HG02571 (cell line): ENCODE measurements around the gene CHRNA5.

Source experiments
- ATAC-seq: cut with Tn5 transposase; IDR thresholded peaks from one replicate; pipeline ENCODE4 v1.9.1; 2021; ENCODE audit warnings: mild to moderate bottlenecking, moderate library complexity; ENCODE audit not compliant: unreplicated experiment

Gene CHRNA5

GRCh38 chr15:78619022-78619950 lies 54.0 kb downstream of the CHRNA5 start:
- ATAC-seq = no peak

GRCh38 chr15:78620021-78620526 lies 54.8 kb downstream of the CHRNA5 start:
- ATAC-seq = no peak

DNA sequence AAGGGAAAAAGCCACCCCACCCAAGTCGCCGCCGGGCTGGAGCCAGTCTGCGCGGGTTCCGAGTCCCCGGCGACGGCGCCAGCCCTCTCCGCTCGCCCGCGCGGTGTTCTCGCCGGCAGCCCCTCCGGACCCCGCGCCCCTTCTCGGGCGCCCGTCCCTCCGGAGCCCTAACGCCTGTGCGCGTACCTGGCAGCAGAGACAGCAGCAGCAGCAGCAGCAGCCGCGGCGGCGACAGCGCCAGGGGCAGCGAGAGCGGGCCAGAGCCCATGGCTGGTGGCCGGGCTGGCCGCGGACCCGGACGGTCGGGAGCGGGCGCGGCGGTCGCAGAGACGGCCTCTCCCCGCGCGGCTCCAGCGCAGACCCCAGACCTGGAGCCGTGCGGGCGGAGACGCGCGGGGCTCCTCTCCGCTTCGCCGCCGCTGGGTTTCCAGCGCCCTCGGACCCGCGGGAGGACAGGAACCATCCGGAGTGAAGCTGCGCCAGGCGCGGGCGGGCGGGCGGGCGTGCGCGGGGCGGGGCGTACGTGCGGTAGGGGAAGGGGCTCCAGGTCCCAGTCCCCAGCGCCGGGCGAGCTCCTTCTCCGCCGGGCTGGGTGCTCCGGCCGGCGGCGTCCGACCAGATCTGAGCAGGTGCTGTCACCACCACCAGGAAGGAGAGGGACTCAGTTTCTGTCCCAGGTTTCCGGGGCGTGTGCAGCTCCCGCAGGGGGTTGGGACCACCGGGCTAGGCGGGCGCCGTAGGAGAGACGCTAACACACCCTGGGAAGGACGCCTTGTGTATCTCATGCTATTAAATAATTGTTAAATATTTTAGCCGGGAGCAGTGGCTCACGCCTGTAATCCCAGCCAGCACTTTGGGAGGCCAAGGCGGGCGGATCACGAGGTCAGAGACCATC lies 55.5 kb downstream of the CHRNA5 start, which contains the start of gene CHRNA3:
Gene CHRNA3 (minus strand): TSS at position 470 of the 895 bp plus-strand sequence. CDS start 202 bp downstream, at position 268.
- ATAC-seq = no peak

GRCh38 chr15:78621810-78622402 lies 56.6 kb downstream of the CHRNA5 start:
- no peak for ATAC-seq

- no peak for ATAC-seq
Measured at GRCh38 chr15:78623786-78624497, 58.6 kb downstream of the CHRNA5 start.

DNA sequence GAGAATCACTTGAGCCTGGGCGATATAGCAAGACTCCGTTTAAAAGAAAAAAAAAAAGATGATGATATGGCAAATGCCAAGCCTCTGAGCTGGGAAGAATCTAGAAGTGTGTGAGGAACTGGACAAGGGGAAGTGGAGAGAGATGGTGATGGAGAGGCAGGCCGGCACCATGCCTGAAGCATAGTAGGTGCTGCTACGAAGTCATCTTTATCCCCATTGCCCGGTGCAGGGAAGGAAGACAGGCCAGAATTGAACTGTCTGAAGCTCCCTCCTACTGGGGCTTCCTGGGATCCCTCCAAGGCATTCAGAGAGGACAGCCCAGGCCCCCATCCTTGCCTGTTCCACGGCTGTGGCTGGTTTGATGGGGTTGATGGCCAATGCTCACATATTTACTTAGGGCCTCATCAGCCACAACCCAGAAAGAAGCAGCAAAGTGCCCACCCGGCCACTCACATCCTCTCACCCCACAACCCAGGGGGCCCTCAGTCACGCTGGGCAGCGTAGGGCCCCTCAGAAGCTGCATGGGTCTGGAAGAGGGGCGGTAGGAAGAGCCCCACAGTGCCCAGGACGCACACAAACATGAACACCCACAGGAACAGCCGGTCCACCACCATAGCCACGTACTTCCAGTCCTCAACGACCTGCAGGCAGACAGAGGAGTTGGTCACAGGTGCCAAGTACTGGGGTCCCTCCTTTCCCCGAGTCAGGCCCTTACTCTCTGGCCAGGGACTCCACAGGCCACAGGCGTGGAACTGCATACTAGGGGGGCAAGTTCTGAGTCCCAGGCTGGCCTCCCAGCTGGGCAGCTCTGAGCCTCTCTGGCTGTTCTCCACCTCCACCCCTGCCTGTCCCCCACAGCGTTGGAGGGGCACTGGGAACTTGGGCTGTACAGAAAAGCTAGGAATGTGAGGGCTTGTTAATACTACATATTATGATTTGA lies 59.6 kb downstream of the CHRNA5 start:
- ATAC-seq = no peak

DNA sequence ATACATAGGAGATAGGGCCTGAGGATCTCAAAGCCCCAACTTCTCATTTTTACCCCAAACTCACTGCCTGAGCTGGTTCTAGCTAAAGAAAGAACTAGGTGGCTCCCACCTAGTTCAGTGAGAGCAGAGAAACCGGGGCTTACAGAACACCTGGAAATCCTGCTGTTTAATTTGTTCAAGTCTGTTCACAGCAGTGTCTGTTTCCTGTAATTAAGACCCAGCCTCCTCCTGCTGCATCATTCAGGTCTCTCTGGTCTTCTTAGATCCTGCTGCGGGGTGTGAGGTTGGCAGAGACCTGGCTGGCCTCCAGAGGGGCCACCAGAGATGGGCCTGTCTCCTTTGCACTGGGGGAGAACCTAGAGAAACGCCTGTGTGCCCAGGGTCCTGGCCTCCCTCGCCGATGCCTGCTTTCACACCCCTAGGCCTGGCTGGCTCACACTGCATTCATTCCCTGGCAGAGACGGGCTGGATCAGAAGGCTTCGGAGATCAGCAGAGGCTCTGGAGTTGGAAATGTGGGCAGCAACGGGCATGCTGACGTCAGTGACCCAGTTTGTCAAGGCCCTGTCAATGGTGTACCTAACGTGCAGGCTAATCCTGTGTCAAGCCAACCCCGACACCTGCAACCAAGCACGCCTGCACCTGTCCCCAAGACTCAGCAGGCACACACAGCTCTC lies 60.4 kb downstream of the CHRNA5 start:
- no peak for ATAC-seq

GRCh38 chr15:78626381-78626995 lies 61.2 kb downstream of the CHRNA5 start:
- ATAC-seq = no peak

GRCh38 chr15:78627348-78627747 lies 62.0 kb downstream of the CHRNA5 start:
- ATAC-seq = no peak

DNA sequence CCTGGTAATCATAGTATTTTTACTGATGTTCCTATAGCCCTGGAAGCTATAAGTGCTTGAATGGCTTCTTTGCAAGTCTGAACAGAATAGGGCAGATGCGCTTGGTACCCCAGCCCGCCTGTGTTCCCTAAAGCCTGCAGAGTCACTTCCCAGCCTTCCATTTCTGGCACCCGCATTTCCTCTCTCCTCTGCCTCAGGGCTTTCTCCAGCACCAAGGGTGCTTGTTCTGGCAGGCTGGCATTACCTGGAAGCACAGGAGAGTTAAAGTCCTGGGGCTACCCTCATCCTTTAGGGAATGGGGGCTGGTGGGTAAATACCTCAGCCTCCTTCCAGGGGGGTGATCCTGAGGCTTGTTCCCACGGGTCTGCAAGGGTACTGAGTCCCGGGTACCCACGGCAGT lies 62.9 kb downstream of the CHRNA5 start:
- no peak for ATAC-seq

DNA sequence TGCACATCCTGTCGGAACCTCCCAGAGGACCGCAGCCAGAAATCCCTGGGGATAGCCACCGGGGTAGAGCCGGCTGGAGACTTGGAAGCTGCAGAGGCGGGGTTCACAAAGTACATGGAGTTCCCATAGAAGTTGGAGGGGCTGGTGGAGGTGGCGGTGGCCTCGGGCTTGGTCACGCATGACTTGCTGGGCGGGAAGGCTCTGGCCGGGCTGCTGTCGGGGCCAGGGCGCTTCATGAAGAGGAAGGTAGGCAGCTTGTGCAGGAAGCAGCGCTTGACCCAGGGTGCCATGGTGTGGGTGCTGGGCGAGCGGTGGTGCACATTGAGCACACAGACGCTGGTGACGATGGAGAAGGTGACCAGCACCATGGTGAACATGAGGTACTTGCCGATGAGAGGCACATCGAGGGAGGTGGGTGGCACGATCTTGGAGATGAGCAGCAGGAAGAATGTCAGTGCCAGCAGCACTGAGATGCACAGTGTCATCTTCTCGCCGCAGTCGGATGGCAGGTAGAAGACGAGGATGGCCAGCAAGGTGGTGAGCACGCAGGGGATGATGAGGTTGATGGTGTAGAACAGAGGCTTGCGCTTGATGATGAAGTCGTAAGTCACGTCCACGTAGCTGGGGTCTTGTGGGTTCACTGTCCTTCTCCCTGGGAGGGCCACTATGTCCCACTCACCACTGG lies 63.9 kb downstream of the CHRNA5 start:
- ATAC-seq = no peak

DNA sequence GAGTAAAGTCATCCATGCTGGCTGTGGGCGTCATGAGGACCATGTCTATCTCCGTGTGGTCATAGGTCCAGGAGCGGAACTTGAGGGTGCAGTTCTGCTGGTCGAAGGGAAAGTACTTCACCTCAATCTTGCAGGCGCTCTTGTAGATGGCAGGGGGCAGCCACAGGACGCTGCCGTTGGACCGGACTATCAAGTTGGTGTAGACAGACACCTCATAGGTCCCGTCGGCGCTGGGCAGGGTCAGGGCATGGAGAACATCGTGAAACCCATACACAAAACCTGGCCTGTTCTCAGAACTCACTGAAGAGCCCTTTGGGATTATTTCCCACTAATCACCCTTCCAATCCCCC lies 64.4 kb downstream of the CHRNA5 start:
- ATAC-seq = no peak

DNA sequence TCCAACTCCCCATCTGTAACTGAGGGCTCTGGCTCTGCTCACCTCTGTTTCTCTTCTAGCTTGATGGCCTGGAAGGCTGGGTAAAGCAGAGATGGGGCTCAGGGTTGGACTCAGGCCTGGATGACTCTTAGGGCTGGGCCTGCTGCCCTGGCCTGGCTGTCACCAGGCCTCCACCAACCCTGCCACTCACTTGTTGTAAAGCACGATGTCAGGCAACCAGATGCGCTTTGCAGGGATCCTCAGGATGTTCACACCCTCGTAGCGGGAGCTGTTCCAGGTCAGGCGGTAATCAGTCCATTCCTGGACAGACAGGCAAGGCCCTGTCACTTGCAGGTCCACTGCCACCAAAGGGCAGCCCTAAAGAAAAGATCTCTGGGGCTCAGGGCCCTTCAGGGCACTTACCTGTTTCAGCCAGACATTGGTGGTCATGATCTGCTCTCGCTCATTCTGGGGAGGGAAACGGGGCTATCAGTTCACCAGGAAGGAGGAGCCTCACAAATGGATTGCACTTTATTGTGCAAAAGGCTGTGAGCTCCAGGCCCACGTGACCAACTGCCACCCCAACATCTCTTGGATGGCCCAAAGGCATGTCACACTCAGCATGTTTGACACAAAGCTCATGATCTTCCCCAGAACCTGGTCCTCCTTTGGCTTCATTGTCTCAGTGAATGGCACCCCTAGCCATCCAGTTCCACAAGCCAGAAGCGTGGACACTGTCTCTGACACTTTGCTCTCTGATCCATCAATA lies 65.7 kb downstream of the CHRNA5 start:
- no peak for ATAC-seq

- no peak for ATAC-seq
Measured at GRCh38 chr15:78633348-78633747, 68.0 kb downstream of the CHRNA5 start.

DNA sequence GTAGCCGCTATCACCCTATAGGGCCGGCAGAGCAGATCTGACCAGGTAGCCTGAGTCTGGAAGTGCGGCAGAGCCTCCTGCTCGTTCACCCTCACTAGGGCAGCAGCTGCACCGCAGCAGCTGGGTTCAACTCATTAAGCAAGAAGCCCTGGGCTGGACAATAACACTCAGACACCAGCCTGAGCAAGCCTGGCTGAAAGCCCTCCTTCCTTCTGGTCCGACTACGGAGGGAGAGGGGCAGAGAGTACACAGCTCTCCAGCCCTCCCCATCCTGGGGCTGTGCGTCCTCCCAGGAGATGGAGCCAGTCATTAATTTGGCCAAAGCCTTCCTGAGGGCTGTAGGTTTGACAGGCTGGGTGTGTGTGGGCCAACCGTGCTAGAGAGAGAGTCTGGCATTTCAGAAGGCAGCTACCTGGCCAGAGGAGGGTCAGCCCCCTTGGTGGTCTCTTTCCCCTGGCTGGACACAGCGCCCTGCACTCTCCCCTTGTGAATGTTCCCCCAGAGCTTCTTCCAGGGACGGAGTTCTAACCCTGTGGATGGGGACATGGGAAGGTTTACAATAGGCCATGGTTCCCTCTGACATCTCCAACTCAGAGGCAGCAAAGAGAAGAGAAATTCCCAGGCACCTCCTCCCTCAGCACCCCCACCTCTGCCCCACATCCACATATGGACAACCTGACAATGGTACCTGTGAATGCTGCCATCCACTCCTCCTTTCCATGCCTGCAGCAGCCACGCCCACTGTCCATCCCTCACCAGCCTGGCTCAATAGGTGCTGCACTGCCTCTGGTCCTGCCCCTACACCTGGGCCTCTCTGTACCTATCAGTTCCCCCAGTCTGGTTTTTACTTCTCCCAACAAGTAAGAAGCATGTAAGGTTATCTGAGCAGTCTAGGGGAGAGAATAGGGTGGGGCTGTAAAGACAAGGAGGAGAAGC lies 69.2 kb downstream of the CHRNA5 start:
- ATAC-seq = no peak

DNA sequence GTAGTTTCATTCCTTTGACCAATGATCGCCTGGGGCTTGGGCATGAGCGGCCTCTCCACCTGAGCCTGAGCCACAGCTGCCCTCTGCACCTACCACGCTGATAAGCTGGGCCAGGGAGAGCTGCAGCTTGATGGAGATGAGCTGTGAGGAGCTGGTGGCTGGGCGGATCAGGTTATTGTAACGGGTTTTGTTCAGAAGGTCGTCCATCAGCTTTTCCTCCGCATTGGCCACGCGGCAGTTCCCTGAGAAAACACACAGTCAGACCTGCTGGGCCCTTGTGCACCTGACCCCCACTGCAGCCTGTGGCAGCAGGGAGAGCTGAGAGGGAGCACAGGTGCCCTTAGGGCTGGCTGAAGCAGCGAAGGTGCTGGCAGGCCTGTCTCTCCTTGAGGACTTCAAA lies 70.0 kb downstream of the CHRNA5 start:
- no peak for ATAC-seq
